CD14-positive monocyte (primary cell): ENCODE measurements around the gene SMYD3. TPM values are rescaled to one million over a fixed set of nuclear protein-coding genes. Genes with fewer than 3 reads are reported as not detected.
"Not testable (repeated sequence)": the region's sequence is repeated elsewhere in the genome, so short reads cannot be mapped to it uniquely, and the experiment has no call there.

ENCODE experiments used
- DNase-seq, 3 donors: peaks; one replicate each; pipeline ENCODE4 v3.0.0-alpha.2; 2011 to 2022
- H2AFZ ChIP-seq: 2 replicates; pipeline ENCODE4 v1.6.0; 2012; ENCODE audit warnings: mild to moderate bottlenecking, low read depth, low read length, inconsistent platforms; ENCODE audit not compliant: insufficient read depth, poor library complexity, severe bottlenecking
- H3K27ac ChIP-seq, 2 donors: 1 replicate in 1 of 2; 2 replicates in 1 of 2; pipeline ENCODE4 v1.5.1; 2012 to 2013; ENCODE audit warnings: low read length in 2 of 2, control low read depth in 1 of 2, inconsistent platforms in 1 of 2, low read depth in 1 of 2, mild to moderate bottlenecking in 1 of 2
- H3K27me3 ChIP-seq, 2 donors: one replicate each; pipeline versions ENCODE4 v1.6.0 to v1.6.1; 2011 to 2013; ENCODE audit warnings: low read length in 2 of 2; ENCODE audit not compliant: control insufficient read depth in 2 of 2, insufficient read depth in 2 of 2
- H3K36me3 ChIP-seq, 2 donors: replicated peaks in 1 of 2; 1 replicate in 1 of 2; 2 replicates in 1 of 2; pipeline versions ENCODE4 v1.5.1 to v1.6.1; 2012 to 2013; ENCODE audit warnings: low read length in 2 of 2, control low read depth in 1 of 2, inconsistent platforms in 1 of 2, mild to moderate bottlenecking in 1 of 2; ENCODE audit not compliant: insufficient read depth in 2 of 2, control insufficient read depth in 1 of 2
- H3K4me1 ChIP-seq, 2 donors: 1 replicate in 1 of 2; 2 replicates in 1 of 2; pipeline versions ENCODE4 v1.5.1 to v1.6.1; 2012 to 2013; ENCODE audit warnings: low read length in 2 of 2, control low read depth in 1 of 2, inconsistent platforms in 1 of 2, mild to moderate bottlenecking in 1 of 2, moderate library complexity in 1 of 2; ENCODE audit not compliant: insufficient read depth in 2 of 2, control insufficient read depth in 1 of 2
- H3K4me2 ChIP-seq: replicated peaks from 2 replicates; pipeline ENCODE3; 2012; ENCODE audit warnings: low read length, moderate library complexity, mild to moderate bottlenecking; ENCODE audit not compliant: poor library complexity, severe bottlenecking; ENCODE audit errors: extremely low read depth
- H3K4me3 ChIP-seq, 3 experiments: fragments of 200-600 bp in 1 of 3; sonication (generic) in 1 of 3; replicated peaks in 1 of 3; 1 replicate in 2 of 3; 2 replicates in 1 of 3; pipeline ENCODE4 v1.5.1; 2011 to 2013; ENCODE audit warnings: low read length in 3 of 3, mild to moderate bottlenecking in 3 of 3, control low read depth in 2 of 3, low read depth in 2 of 3, inconsistent platforms in 1 of 3, moderate library complexity in 1 of 3
- H3K79me2 ChIP-seq: 2 replicates; pipeline ENCODE4 v1.6.0; 2012; ENCODE audit warnings: mild to moderate bottlenecking, control low read depth, inconsistent platforms, low read length, moderate library complexity; ENCODE audit not compliant: insufficient read depth
- H3K9ac ChIP-seq: 2 replicates; pipeline ENCODE4 v1.6.0; 2017; ENCODE audit warnings: low read length, mild to moderate bottlenecking; ENCODE audit not compliant: insufficient read depth, poor library complexity, severe bottlenecking
- H3K9me3 ChIP-seq, 2 donors: replicated peaks in 1 of 2; 1 replicate in 1 of 2; 2 replicates in 1 of 2; pipeline versions ENCODE4 v1.5.1 to v1.6.1; 2012 to 2013; ENCODE audit warnings: low read length in 2 of 2, control low read depth in 1 of 2; ENCODE audit not compliant: control insufficient read depth in 1 of 2, insufficient read depth in 1 of 2
- H4K20me1 ChIP-seq: 2 replicates; pipeline ENCODE4 v1.6.0; 2012; ENCODE audit warnings: mild to moderate bottlenecking, low read length, control low read depth, moderate library complexity; ENCODE audit not compliant: insufficient read depth
- H3K27ac Mint-ChIP-seq, 7 donors: one replicate each; pipeline ENCODE4 v1.8.0; 2020; ENCODE audit warnings: mild to moderate bottlenecking in 7 of 7, mixed read lengths in 7 of 7, moderate library complexity in 6 of 7, inconsistent platforms in 2 of 7
- H3K27me3 Mint-ChIP-seq, 3 donors: one replicate each; pipeline ENCODE4 v1.8.0; 2021 to 2022; ENCODE audit warnings: low read depth in 3 of 3, mild to moderate bottlenecking in 3 of 3, mixed read lengths in 3 of 3, moderate library complexity in 3 of 3, inconsistent platforms in 1 of 3
- H3K36me3 Mint-ChIP-seq, 2 donors: one replicate each; pipeline ENCODE4 v1.8.0; 2020; ENCODE audit warnings: mixed read lengths in 2 of 2, inconsistent platforms in 1 of 2, mild to moderate bottlenecking in 1 of 2
- H3K4me1 Mint-ChIP-seq: one replicate; pipeline ENCODE4 v1.8.0; 2020; ENCODE audit warnings: mild to moderate bottlenecking, mixed read lengths
- H3K4me3 Mint-ChIP-seq, 2 donors: one replicate each; pipeline ENCODE4 v1.8.0; 2020; ENCODE audit warnings: mild to moderate bottlenecking in 2 of 2, mixed read lengths in 2 of 2, moderate library complexity in 1 of 2
- H3K9me3 Mint-ChIP-seq, 7 donors: one replicate each; pipeline ENCODE4 v1.8.0; 2020 to 2022; ENCODE audit warnings: mixed read lengths in 7 of 7, mild to moderate bottlenecking in 6 of 7, moderate library complexity in 6 of 7, inconsistent platforms in 2 of 7
- CTCF ChIP-seq: fragments of 200-600 bp; IDR thresholded peaks from one replicate; pipeline ENCODE4 v1.8.0; 2022; ENCODE audit warnings: antibody characterized with exemption, mild to moderate bottlenecking
- WGBS: methylation state at CpG from one replicate; pipeline ENCODE4 v1.1.5; 2013; ENCODE audit warnings: missing lambda C conversion rate; ENCODE audit not compliant: insufficient coverage; 5-methylcytosine and 5-hydroxymethylcytosine counted together
- intact Hi-C, 2 donors: fragments of 100-400 bp; cut with micrococcal nuclease; formaldehyde crosslinking; loops; one replicate each; pipeline versions ENCODE4 v1.15.0 to v1.15.1; 2023
- polyA plus RNA-seq, 3 donors: library from polyadenylated mRNA; depleted of rRNA in 1 of 3; unstranded in 2 of 3; stranded (reverse) in 1 of 3; fragments of 300-500 nt in 2 of 3; fragments of >200 nt in 1 of 3; fragmentation: Illumina TruSeq in 2 of 3; gene quantifications; 1 replicate in 2 of 3; 2 replicates in 1 of 3; pipeline ENCODE4 v1.2.3, GENCODE V29; 2012 to 2021

Gene SMYD3
- polyA plus RNA-seq, 3 donors = 2.7 to 8.4 (median 4.0) TPM

GRCh38 chr1:246329900-246330299 lies 177.2 kb downstream of the SMYD3 start:
- Histone ChIP-seq H3K4me2 (no peak overlapping the region), H3K4me3 (no peak overlapping the region), H3K27me3 (no peaks in the 10 kb centered on the region), H3K79me2 (no peaks in the 10 kb centered on the region), H3K4me1 (no peaks in the 10 kb centered on the region), H3K36me3 (no peaks in the 10 kb centered on the region), H3K27ac (no peak overlapping the region), H3K9me3 (no peaks in the 10 kb centered on the region), H3K9ac (no peak overlapping the region), H2AFZ (no peak overlapping the region), H4K20me1 (no peaks in the 10 kb centered on the region)
- no CpG with 5 or more reads among the region's 4 CpGs for WGBS
- Mint-ChIP-seq H3K4me3 (no peak overlapping the region), H3K4me1 (no peaks in the 10 kb centered on the region), H3K36me3 (peaks cover 12 to 17% of the 10 kb centered on the region in 2 donors), H3K27me3 (no peaks in the 10 kb centered on the region), H3K9me3 (peaks cover 0 to 4% (median 1%) of the 10 kb centered on the region in 7 donors), H3K27ac (no peak overlapping the region)
- no peak for DNase-seq
- intact Hi-C loops = no loop called here
- TF ChIP-seq CTCF = no peak

- DNase-seq, H3K27me3 Mint-ChIP-seq, H4K20me1 ChIP-seq, H3K27ac ChIP-seq, H3K4me1 Mint-ChIP-seq, H3K4me1 ChIP-seq, H3K4me3 Mint-ChIP-seq, H3K9me3 ChIP-seq, H3K27ac Mint-ChIP-seq, intact Hi-C loops, H3K79me2 ChIP-seq, H3K36me3 ChIP-seq, H3K4me3 ChIP-seq, H3K27me3 ChIP-seq, H3K9ac ChIP-seq, H3K9me3 Mint-ChIP-seq, H2AFZ ChIP-seq, H3K4me2 ChIP-seq: not testable (repeated sequence)
- peaks cover 12 to 17% of the 10 kb centered on the region in 2 donors for H3K36me3 Mint-ChIP-seq
- WGBS = no CpG with 5 or more reads among the region's 1 CpG
These were observed 177.8 kb downstream of the SMYD3 start for GRCh38 chr1:246329292-246329691.
